SK-N-SH treated with all-trans-retinoic acid at 6 μM for 48 hours (cell line): ENCODE data around the gene SLC7A1.

ENCODE experiments used
- TF ChIP-seq, protein P1 (sequence below): fragments of 250-450 bp; sonication (Bioruptor Pico); IDR thresholded peaks from 2 replicates; pipeline ENCODE4 v1.8.0; 2020; ENCODE audit warnings: mild to moderate bottlenecking, moderate library complexity, borderline replicate concordance
- TF ChIP-seq, protein P2 (sequence below): fragments of 250-450 bp; sonication (Bioruptor Pico); IDR thresholded peaks from 2 replicates; pipeline ENCODE4 v1.5.0; 2020; ENCODE audit warnings: mild to moderate bottlenecking, moderate library complexity

DNA sequence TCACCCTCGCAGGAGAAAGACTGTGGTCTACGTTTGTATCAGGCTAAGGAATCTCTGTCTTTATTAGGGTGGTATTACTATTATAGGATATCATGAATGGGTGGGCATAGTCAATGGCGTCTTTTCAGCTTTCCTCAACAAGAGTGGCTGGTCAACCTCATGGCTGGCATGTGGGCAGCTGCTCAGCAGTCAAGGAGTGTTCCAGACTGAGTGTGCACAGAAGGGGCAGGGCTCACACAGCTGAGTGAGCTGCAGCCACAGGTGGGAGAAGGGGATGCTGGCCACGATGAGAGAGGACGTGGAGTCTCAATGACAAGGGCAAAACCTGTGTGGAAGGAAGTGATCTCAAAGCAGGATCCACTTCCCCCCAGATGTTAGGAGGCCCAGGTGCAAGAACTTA is 54.7 kb downstream of the SLC7A1 start:
- TF ChIP-seq, protein P1, sequence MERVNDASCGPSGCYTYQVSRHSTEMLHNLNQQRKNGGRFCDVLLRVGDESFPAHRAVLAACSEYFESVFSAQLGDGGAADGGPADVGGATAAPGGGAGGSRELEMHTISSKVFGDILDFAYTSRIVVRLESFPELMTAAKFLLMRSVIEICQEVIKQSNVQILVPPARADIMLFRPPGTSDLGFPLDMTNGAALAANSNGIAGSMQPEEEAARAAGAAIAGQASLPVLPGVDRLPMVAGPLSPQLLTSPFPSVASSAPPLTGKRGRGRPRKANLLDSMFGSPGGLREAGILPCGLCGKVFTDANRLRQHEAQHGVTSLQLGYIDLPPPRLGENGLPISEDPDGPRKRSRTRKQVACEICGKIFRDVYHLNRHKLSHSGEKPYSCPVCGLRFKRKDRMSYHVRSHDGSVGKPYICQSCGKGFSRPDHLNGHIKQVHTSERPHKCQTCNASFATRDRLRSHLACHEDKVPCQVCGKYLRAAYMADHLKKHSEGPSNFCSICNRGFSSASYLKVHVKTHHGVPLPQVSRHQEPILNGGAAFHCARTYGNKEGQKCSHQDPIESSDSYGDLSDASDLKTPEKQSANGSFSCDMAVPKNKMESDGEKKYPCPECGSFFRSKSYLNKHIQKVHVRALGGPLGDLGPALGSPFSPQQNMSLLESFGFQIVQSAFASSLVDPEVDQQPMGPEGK (CRISPR knock-in tag): no peak
- TF ChIP-seq, protein P2, sequence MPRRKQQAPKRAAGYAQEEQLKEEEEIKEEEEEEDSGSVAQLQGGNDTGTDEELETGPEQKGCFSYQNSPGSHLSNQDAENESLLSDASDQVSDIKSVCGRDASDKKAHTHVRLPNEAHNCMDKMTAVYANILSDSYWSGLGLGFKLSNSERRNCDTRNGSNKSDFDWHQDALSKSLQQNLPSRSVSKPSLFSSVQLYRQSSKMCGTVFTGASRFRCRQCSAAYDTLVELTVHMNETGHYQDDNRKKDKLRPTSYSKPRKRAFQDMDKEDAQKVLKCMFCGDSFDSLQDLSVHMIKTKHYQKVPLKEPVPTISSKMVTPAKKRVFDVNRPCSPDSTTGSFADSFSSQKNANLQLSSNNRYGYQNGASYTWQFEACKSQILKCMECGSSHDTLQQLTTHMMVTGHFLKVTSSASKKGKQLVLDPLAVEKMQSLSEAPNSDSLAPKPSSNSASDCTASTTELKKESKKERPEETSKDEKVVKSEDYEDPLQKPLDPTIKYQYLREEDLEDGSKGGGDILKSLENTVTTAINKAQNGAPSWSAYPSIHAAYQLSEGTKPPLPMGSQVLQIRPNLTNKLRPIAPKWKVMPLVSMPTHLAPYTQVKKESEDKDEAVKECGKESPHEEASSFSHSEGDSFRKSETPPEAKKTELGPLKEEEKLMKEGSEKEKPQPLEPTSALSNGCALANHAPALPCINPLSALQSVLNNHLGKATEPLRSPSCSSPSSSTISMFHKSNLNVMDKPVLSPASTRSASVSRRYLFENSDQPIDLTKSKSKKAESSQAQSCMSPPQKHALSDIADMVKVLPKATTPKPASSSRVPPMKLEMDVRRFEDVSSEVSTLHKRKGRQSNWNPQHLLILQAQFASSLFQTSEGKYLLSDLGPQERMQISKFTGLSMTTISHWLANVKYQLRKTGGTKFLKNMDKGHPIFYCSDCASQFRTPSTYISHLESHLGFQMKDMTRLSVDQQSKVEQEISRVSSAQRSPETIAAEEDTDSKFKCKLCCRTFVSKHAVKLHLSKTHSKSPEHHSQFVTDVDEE (CRISPR knock-in tag): no peak
